Pericardium fibroblast (primary cell): Measurements from ENCODE around the gene SMARCA5. TPM values are rescaled to one million over a fixed set of nuclear protein-coding genes. Genes with fewer than 3 reads are reported as not detected.

ENCODE experiments used
- total RNA-seq: library from RNA; depleted of rRNA; stranded (reverse); fragments of >200 nt; gene quantifications from 2 replicates; pipeline ENCODE4 v1.2.3, GENCODE V29; 2015

The SMARCA5 gene
- total RNA-seq, result 18.6 and 23.6 TPM in 2 replicates

GRCh38 chr4:143513314-143514168, at the start of gene SMARCA5:
Gene SMARCA5 (plus strand): TSS chr4:143513702. CDS start chr4:143513925, 223 bp downstream.

Other genes with a start within 250 kb of the SMARCA5 start
- 16.5 and 20.2 TPM in 2 replicates for gene GAB1, start 176.8 kb upstream of the SMARCA5 start, total RNA-seq
- gene FREM3, start 187.0 kb downstream of the SMARCA5 start, total RNA-seq, result not detected in 2 replicates